Activated CD8-positive, alpha-beta memory T cell treated with anti-CD3 and anti-CD28 coated beads, Interleukin-2, amount 50 U/mL, for 24 hours (primary cell): ENCODE results near the gene PTMA.
"Not testable (repeated sequence)": the region's sequence is repeated elsewhere in the genome, so short reads cannot be mapped to it uniquely, and the experiment has no call there.

Source experiments
- DNase-seq: peaks from one replicate; pipeline ENCODE4 v3.0.0-alpha.2; 2020; ENCODE audit errors: extremely low read depth

PTMA gene

DNA sequence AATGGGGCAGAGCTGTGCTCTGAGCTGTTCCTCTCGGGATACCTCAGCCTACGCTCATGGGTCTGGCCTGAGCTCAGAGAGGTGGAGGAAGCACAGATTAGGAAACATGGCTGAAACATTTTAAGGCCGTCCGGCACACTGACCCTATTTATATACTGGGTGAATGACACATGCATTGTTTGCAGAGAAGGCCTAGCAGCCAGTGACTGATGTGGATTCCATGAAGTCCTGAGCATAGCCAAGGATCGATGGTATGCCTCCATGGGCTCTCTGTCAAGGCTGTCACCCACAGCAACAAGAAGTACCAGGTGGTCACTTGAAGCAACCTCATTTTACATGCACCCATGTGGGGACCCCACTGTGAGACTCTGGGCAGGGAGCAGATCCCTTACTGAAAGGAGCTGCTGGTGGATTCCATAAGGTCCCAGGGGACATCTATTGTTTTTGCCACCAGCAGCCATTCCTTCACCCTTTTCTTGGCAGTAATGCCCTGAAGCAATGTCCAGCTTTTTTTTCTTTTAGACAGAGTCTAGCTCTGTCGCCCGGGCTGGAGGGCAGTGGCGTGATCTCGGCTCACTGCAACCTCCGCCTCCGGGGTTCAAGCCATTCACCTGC, 8.4 kb downstream of the PTMA start:
- DNase-seq: no peak

- no peak for DNase-seq
These were observed 9.2 kb downstream of the PTMA start for GRCh38 chr2:231717281-231718171.

DNA sequence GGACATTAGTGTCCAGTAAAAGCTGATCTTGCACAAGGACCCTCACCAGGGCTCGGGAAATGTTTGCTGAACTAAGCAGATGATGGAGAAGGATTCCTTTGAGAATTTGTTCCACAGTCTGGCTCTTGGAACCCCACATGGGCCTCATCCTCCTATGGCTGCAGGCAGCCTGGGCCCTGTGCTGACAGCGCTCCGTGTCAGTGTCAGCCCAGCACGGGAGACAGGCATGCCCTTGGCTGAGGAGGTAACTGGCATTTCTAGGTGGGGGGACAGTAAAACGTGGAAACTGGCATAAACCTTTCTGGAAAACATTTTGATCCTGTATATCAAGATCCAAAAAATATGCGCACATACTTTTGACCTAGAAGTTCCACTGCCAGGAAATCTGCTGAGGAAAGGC, 10.5 kb downstream of the PTMA start:
- no peak for DNase-seq

GRCh38 chr2:231720292-231720986, 12.1 kb downstream of the PTMA start:
- no peak for DNase-seq

DNA sequence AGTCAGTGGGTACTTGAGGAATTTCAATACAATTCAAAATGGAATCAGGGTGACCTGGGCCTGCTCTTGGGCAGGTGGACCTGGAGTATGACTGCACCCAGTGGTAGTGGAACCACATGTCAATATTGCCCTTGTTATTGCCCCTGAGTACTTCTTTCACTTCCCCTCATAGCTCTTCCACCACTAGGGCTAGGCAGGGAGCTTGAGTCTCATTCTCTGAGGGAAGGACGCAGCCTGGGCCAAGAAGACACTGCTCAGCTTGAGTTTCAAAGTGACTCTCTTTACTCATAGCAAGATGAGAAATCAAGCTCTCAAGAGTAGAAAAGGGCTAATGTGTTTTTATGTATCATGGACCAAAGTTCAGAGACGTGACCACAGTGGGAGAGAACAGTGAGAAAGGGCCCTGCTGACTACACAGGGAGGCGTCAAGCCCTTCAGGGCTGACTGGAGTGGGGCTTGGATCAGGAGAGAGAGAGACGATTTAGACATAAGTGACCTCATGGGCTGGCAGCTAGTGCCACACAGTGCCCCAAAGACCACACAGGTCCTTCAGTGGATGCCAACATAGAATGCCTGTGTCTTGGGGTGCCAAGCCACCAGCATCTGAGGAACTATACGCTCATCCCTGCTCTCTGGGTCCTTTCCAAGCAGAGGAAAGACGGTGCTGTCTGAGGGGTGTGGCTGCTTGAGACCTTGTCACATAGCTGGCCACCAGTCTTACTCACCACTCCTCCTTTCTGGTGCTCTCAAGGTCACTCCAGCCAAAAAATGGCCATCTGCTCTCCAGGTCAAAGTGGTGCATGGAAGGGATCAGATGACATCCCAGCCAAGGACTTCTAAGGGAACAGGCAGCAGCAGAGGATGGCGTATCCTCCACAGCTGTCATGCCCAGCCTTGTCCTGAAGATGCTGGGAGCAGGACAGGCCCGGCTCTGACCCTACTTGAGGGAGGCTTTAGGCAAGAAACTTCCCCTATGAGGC, 13.0 kb downstream of the PTMA start:
- no peak for DNase-seq

- no peak for DNase-seq
These were observed 14.5 kb downstream of the PTMA start for GRCh38 chr2:231722721-231723307.

DNA sequence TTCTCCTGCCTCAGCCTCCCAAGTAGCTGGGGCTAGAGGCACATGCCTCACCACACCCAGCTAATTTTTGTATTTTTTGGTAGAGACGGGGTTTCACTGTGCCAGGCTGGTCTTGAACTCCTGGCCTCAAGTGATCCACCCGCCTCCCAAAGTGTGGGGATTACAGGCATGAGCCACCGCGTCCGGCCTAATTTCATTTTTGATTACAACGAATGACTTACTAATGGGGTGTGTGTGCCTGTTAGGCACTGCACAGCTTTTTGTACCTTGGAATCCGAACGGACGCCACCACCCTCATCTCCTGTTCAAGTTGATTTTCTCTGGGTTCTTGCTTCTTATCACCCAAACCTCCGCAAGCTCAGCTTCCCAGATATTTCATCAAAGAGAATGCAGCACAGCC, 17.2 kb downstream of the PTMA start:
- no peak for DNase-seq

- DNase-seq: no peak
These were observed 18.0 kb downstream of the PTMA start for GRCh38 chr2:231726276-231726675.

DNA sequence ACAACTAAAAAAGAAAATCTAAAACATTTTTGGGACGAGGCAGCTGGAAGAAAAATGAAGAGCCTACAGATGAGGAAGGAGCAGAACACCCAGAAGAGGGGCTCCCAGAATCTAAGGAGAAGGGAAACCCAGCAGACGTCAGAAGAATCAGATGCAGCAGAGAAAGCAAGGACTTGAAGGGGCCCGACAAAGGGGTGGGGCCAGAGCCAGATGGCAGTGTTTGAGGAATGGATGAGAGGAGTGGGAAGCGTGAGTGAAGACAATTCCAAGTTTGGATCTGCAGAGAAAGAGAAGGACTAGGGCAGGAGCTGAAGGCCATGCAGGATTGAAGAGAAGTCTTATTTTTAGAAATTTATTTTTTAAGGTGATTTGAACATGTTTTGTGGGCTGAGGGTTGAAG, 19.3 kb downstream of the PTMA start:
- no peak for DNase-seq

DNA sequence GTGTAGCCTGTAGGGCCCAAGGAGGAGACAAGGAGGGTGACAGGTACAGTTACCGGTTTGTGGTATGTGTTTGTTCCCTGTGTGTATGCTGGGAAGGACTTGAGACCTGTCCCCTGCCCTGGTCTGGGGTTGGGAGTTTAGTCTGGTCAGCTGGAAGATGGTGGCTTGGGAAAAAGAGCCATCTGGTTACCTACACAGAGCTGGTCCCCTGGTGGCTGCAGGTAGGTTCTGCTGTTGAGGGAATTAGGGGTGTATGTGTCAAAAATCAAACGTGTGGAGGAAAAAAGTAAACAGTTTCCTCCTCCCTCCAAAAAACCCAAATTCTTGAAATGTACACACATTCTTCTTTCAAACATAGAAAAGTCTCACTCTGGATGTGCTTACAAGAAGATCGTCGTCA, 24.3 kb downstream of the PTMA start:
- no peak for DNase-seq

GRCh38 chr2:231737761-231738160, 29.4 kb downstream of the PTMA start:
- DNase-seq: no peak

GRCh38 chr2:231743376-231744116, 35.2 kb downstream of the PTMA start:
- DNase-seq: no peak

GRCh38 chr2:231745303-231746038, 37.1 kb downstream of the PTMA start:
- no peak for DNase-seq

- DNase-seq: not testable (repeated sequence)
These were observed 40.0 kb downstream of the PTMA start for GRCh38 chr2:231748153-231748896.

GRCh38 chr2:231749016-231749415, 40.7 kb downstream of the PTMA start:
- not testable (repeated sequence) for DNase-seq

GRCh38 chr2:231751042-231751815, 42.9 kb downstream of the PTMA start:
- DNase-seq: no peak

DNA sequence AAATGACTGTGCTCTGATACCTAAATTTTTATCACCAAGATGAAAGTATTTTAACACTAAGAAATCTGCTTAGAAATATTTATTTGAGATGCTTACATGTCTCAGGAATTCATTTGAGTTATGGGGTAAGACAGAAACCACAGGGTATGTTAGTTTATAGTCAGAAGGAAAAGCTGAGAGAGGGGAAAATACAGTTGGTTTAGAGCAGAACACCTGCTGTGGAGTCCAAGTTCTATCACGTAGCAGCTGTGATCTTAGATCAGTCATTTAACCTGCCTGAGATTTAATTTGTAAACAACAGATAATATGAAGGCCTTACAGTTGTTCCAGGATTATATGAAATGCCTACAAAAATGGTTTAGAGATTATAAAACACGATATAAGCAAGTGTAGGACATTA, 43.7 kb downstream of the PTMA start:
- no peak for DNase-seq

GRCh38 chr2:231761735-231762134, 53.4 kb downstream of the PTMA start:
- no peak for DNase-seq
